ENCODE measurements around the gene IKZF1. TPM values are rescaled to one million over a fixed set of nuclear protein-coding genes. Genes with fewer than 3 reads are reported as not detected.

The IKZF1 gene
- total and polyA plus RNA-seq, 2 of the 13 experiments (the other 11 are each of a cell fraction or from before 2014, with no cell fraction given): not detected

- Histone ChIP-seq H3K36me3 (replicated peaks in 1 of 2; ENCODE audit: control insufficient read depth in 1 of 2, insufficient read depth in 2 of 2, low read length in 2 of 2) (no peaks in the 10 kb centered on the region), H2AFZ (ENCODE audit: low read length) (no peak overlapping the region), H3K4me1 (ENCODE audit: insufficient read depth, low read length) (no peaks in the 10 kb centered on the region), H3K79me2 (ENCODE audit: insufficient read depth, low read length) (no peaks in the 10 kb centered on the region), H3K4me2 (ENCODE audit: low read depth, low read length) (no peak overlapping the region), H3K9ac (ENCODE audit: insufficient read depth, low read depth, low read length) (no peak overlapping the region), H3K9me3 (ENCODE audit: low read length) (no peaks in the 10 kb centered on the region), H3K27me3 (ENCODE audit: control insufficient read depth in 1 of 2, insufficient read depth in 2 of 2, low read length in 2 of 2) (peaks cover 5 to 60% of the 10 kb centered on the region in 2 experiments; a peak in 4 of 5 replicates), H4K20me1 (ENCODE audit: insufficient read depth, low read length) (no peaks in the 10 kb centered on the region), H3K4me3 (replicated peaks in 1 of 3; ENCODE audit: insufficient read depth in 1 of 3, low read depth in 2 of 3, low read length in 3 of 3) (no peak overlapping the region), H3K27ac (ENCODE audit: extremely low read length, insufficient read depth, low read length) (no peak overlapping the region)
- BruUV-seq (replicated peaks): no TSS peak
- 51% methylated on average over 11 of the region's 11 CpGs for WGBS (ENCODE audit: low lambda C conversion rate)
- TF ChIP-seq SRF (IDR thresholded peaks at IDR 0.05; ENCODE audit: low read depth, low read length): no peak
- 0 out of 2 replicates have a peak, but pooled peaks have one; percentile 5 for TF ChIP-seq CREB1 (IDR thresholded peaks at IDR 0.05)
- no peak for TF ChIP-seq CREB1 (CRISPR knock-in tag; IDR thresholded peaks at IDR 0.05)
- no peak for ATAC-seq
- ChIA-PET POLR2A (no interaction called here), CTCF (ENCODE audit: low intra/inter-chr PET ratio, low total read pairs) (no interaction called here)
- FAIRE-seq: no peak
- DNase-seq (ENCODE audit: low spot score): no peak
- intact Hi-C loops (cut with micrococcal nuclease; ENCODE audit: unreplicated experiment) (no loop called here), in situ Hi-C loops (cut with HindIII; ENCODE audit: extremely low pct_ligation_motif_present, low pct_unique_long_range_greater_than_20kb) (no loop called here)
Measured at GRCh38 chr7:50305583-50306493, 1.3 kb downstream of the IKZF1 start.

- ATAC-seq (no peak), FAIRE-seq (no peak), DNase-seq (ENCODE audit: low spot score) (no peak)
- peaks cover 5 to 60% of the 10 kb centered on the region in 2 experiments; a peak in 4 of 5 replicates for H3K27me3 ChIP-seq (ENCODE audit: control insufficient read depth in 1 of 2, insufficient read depth in 2 of 2, low read length in 2 of 2)
- no peak overlapping the region for H2AFZ ChIP-seq (ENCODE audit: low read length)
- H3K4me1 ChIP-seq (ENCODE audit: insufficient read depth, low read length): no peaks in the 10 kb centered on the region
- no peaks in the 10 kb centered on the region for H3K36me3 ChIP-seq (replicated peaks in 1 of 2; ENCODE audit: control insufficient read depth in 1 of 2, insufficient read depth in 2 of 2, low read length in 2 of 2)
- H3K9me3 ChIP-seq (ENCODE audit: low read length): no peaks in the 10 kb centered on the region
- no peaks in the 10 kb centered on the region for H3K79me2 ChIP-seq (ENCODE audit: insufficient read depth, low read length)
- H3K4me3 ChIP-seq (replicated peaks in 1 of 3; ENCODE audit: insufficient read depth in 1 of 3, low read depth in 2 of 3, low read length in 3 of 3): no peak overlapping the region
- intact Hi-C loops (cut with micrococcal nuclease; ENCODE audit: unreplicated experiment): no loop called here
- ChIA-PET POLR2A (no interaction called here), CTCF (ENCODE audit: low intra/inter-chr PET ratio, low total read pairs) (no interaction called here)
- no peaks in the 10 kb centered on the region for H4K20me1 ChIP-seq (ENCODE audit: insufficient read depth, low read length)
- H3K4me2 ChIP-seq (ENCODE audit: low read depth, low read length): no peak overlapping the region
- H3K9ac ChIP-seq (ENCODE audit: insufficient read depth, low read depth, low read length): no peak overlapping the region
- 13% methylated on average over 10 of the region's 10 CpGs for WGBS (ENCODE audit: low lambda C conversion rate)
- H3K27ac ChIP-seq (ENCODE audit: extremely low read length, insufficient read depth, low read length): no peak overlapping the region
- no TSS peak for BruUV-seq (replicated peaks)
- in situ Hi-C loops (cut with HindIII; ENCODE audit: extremely low pct_ligation_motif_present, low pct_unique_long_range_greater_than_20kb): no loop called here
- TF ChIP-seq ZNF678 (CRISPR knock-in tag; IDR thresholded peaks at IDR 0.05): no peak
- TF ChIP-seq MNT (IDR thresholded peaks at IDR 0.05): no peak
- no peak for TF ChIP-seq ZBTB4 (CRISPR knock-in tag; IDR thresholded peaks at IDR 0.05; ENCODE audit: borderline replicate concordance)
- no peak for TF ChIP-seq GMEB1 (CRISPR knock-in tag; IDR thresholded peaks at IDR 0.05; ENCODE audit: borderline replicate concordance)
- TF ChIP-seq ZFX (CRISPR knock-in tag; IDR thresholded peaks at IDR 0.05; ENCODE audit: low read depth): no peak
- no peak for TF ChIP-seq ZNF547 (CRISPR knock-in tag; IDR thresholded peaks at IDR 0.05)
Measured at GRCh38 chr7:50306494-50307367, 2.2 kb downstream of the IKZF1 start.
